Stimulated activated CD4-positive, alpha-beta T cell treated with anti-CD3 and anti-CD28 coated beads, Interleukin-1b, Interleukin-23, amount 100 ng/mL, for 48 hours (primary cell): Measurements from ENCODE around the gene LLCFC1.

Experiments used
- DNase-seq: peaks from one replicate; pipeline ENCODE4 v3.0.0-alpha.2; 2020

LLCFC1 gene

DNA sequence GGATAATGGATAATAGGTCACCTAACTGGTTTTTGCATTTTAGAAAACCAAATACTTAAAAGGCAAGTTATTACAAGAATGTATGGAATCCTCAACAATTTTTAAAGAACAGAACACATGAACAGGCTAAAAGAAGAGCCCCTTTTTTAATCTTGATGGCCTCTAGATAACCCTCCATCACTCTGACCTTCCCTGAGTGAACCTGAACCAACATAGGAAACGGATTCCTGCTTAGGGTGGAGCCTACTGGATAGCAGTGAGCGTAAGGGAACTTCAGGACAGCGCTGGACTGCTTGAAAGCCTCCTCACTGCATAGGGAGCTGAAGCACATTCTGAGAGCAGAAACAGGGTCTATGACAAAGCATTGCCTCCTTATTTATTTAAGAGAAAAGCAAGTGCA, 26.2 kb upstream of the LLCFC1 start:
- no peak for DNase-seq

DNA sequence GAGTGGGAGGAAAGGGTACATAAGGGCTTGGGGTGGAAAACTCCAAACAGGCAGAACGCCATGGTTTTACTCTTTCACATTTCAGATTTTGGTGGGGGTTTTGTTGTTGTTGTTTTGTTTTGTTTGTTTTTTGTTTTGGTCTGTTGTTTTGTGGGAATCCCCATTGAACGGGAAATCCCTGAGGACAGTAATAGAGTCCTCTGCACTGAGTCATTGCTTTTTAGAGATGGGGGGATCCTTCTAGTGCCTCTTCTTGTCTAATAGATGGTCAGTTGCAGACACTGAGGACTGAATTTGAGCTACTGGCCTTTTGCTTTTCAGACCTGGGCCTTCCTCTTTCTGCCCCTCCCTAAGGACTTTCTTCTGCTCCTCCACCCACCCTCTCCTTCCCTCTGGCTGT, 25.7 kb upstream of the LLCFC1 start:
- no peak for DNase-seq

DNA sequence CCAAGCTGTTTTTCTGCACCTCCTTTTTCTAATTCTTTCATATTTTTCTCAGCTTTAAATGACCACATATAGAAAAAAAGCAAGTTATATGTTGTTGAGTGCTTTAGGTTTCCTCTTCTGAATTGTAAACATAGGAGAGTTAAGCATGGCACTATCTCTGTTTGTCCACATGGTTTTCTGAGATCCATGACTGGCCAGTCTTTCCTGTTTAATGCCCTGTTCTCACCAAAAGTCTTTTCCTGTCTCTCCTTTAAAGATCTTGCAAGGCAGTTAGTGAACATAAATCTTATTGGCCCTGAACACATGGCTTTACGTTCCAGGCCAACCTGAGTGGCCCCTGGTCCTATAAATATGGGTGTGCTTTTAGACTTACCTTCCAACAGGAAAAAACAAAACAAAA, 25.2 kb upstream of the LLCFC1 start:
- DNase-seq = no peak

DNA sequence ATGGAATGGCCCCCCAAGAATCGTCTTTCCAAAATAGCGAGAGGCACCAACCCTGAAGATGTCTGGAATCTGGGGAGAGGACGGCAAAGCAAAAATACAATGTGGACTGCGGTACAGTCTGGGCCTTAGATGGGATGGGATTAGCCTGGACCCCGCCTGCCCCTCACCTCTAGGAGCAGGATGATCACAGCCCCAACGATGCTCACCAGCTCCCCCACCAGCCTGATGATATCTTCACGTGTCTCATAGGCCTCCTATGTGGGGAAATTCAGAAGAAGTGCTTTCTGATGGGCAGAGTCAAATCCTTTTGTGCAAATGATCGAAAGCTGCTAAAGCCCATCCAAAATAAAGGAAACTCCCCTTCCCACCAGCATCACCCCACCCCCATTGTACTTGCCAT, 24.0 kb upstream of the LLCFC1 start:
- DNase-seq = no peak

DNA sequence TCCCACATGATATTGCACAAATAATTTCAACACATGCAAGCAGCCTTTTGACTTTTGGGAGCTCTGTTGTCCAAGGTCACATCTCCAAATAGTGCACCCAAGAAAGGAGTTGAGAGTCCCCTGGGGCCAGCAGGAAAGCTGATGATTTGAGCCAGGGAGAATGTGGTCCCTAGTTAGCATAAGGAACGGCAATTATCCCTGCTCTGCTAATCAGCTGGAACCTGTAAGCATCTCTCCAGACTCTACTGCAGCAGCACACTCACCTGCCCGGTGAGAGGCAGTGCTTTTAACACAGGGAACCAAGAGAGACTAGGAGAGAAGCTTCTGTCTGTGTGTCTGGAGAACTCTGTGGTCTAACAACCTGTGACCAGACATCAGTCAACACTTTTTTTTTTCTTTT, 22.8 kb upstream of the LLCFC1 start:
- no peak for DNase-seq

DNA sequence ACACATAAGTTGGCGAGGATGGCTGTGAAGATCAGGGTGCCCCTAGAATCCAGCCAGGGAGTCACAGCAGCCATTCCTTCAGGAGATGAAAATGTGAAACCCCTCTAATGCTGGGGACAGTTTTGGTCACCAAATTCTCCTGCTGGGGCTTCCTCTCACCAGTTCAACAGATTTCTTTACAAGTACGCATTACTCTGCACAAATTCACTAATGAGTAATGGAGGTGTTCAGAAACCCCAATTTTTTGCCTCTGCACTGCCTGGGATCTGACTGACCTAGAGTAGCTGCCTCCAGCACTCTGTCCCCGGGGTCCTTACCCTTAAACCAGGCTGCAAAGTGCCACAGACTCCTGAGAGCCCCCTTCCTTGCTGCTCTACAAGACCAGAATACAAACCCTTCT, 21.8 kb upstream of the LLCFC1 start:
- DNase-seq = no peak

DNA sequence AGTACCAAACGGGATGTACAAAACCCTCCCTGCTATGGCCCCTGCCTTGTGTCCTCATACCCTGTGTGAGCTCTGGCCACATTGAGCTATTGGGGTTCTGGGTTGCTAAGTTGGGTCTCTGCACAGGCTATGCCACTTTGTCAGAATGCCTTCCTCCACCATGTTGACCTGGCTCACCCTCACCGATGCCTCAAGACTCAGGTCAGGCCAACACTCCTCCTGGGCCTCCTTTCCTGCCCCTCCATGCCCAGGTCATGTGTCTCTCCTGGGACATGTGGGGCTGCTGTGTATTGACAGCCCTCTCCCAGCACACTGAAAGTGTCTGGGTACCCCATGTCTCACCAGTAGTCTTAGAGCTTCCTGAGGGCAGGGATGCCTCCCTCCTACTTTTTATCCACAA, 20.4 kb upstream of the LLCFC1 start:
- no peak for DNase-seq

DNA sequence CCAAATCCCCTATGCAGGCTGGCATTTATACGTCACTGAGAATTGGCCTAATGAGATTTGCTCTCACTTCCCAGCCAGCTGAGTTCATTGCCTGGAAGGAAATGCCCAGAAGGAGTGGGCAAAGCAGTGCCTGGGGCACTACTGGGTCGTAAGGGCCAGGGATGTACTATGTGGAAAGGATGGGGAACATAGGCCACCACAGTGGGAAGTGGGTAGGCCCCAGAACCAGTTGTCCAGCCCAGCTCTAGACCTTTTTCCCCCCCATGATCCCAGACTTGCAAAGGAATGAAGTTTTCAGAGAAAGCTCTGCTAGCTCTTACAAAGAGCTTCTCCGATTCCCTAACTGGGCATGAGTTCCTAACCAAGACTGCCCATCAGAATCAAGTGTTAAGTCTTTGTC, 19.6 kb upstream of the LLCFC1 start:
- no peak for DNase-seq

DNA sequence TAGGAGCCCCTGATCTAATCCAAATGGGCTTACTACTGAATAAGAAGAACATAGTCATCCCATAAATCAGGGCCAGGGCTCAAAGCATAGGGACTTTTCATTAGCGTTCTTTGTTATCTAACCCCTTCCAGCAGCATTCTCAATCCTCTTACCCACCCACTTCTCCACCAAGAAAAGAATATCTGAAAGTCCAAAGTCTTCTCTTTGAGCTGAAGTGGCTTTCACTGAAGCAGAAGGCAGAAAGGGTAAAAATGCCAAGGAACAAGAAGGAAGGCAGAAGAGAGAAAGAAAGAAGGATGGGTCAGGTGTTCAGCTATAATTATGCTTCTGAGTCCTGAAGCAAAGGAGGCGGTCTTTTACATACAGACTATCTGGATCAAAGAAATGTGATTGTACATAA, 15.9 kb upstream of the LLCFC1 start:
- DNase-seq = no peak

DNA sequence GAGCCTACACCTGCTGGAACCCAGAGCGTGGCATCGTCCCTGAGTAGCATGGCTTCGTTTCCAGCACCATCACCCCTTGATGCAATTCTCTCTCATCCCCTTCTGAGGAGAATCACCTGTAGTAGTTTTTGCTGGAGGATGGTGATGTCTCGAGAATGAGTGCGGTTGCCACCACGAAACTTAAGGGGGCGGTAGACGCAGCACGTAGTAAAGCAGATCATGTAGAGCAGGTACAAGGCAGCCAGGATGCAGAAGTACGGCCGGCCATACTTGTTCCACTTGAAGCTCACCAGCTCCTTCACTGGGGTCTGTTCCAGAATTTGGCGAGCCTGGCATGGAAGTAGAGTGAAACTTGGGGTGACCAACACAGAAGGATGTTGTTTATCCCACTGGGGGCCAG, 13.9 kb upstream of the LLCFC1 start:
- DNase-seq = no peak

DNA sequence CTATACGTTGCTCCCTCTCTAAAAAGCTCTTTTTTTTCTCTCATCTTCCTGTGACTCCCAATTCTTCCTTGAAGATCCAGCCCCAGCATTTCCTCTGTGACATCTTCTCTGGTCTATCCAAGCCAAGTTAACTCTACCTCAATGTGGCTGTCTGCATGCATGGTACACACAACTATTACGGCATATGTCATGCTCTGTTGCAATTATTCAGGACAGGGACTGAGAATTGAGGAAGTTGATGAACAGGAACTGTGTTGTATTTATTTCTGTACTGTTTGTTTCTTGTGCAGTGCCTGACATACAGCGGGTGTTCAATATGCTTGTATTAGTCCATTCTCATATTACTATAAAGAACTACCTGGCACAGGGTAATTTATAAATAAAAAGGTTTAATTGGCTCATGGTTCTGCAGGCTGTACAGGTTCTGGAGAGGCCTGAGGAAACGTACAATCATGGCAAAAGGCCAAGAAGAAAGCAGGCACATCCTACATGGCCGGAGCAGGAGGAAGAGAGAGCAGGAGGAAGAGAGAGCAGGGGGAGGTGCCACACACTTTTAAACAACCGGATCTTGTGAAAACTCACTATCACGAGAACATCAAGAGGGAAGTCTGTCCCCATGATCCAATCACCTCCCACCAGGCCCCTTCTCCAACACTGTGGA, 12.1 kb upstream of the LLCFC1 start:
- DNase-seq = no peak

DNA sequence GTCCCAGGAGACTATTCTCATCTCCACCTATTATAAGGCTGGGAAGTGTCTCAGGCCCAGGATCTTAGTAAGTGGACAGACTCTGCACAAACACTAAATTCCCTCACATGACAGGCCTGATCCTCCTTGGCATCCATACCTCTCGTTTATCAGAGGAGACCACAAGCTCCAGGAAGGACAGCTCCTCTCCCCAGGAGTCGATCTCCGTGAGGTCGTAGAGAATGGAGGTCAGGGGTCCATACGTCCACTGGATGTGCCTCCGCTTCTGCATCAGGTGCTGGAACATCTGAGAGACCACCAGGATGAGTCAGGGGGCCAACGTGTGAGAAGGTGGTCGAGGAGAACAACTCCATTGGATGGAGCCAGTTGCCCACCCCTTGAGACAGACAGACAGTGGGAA, 11.3 kb upstream of the LLCFC1 start:
- DNase-seq = no peak

DNA sequence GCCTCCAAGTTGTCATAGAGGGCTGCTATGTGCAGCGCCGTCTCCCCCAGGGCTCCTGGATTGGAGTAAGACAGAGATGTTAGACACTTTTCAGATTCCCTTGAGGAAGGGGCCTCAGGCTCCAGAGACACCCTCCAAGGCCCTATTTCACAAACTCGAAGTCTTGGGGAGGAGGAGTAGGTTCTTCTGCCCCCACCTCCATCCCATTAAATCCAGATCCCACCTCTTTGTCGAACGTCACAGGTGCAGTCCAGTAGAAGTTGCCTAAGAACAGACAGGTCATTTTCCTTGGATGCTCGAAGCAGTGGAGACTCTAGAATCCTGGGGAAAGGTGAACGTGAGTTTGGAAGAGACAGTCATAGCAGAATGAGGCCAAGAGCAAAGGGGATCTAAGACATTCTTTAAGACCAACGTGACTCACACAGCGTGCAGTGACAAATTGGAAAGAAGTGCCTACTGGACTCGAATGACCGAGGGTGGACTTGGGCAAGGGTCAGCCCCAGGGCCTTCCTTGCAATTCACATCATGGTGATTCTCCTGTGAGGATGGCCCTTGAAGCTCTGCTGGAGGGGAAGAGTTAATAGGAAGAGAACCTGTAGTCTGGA, 9.1 kb upstream of the LLCFC1 start:
- no peak for DNase-seq

DNA sequence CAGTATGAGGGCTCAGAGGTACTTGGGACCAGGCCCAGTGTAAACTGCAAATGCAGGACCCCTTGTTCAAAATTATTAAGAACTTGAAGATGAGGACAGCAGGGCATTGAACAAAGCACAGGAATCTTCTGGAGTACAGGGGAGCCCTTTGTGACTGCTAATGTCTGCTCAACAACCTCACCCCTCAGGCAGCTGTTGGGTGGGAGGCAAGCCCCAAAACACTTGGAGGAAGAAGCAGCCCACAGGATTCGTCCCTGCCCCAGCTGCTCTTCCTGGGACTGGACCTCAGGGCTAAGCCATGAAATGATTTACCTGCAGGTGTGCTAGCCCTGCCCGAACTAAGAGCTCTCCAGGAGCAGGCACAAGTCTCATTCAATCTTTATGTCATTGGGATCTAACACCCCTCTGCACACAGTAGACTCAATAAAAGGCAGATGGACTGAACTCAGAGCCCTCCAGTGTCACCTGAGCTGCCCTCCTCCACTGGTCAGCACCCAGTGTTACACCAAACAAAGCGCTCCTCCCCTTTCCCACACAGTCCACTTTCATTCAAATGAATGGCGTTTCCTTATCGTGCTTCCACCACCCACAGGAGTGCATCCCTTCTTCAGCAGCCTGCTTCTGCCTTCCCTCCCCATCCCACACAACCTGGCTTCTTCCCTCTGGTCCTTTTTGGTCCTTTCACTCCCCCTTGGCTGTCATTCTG, 6.7 kb upstream of the LLCFC1 start:
- DNase-seq = no peak

DNA sequence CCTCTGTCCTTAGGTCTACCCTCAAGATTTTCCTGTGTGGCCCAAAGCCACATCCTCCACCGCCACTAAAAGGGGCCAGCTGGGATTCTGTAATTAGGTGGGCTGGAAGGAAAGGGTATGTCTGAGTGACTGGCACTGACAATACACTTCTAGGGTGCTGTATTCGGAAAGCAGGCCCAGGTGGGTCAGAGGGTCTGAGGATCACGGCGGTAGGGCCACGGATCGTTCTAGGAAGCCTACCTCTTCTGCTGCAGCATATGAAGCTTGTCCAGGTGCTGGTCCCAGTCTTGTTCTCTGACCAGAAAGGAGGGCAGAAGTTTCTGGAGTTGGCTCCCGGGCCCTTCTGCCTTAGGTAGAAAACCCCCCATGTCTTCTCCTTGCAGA, 6.2 kb upstream of the LLCFC1 start:
- no peak for DNase-seq

DNA sequence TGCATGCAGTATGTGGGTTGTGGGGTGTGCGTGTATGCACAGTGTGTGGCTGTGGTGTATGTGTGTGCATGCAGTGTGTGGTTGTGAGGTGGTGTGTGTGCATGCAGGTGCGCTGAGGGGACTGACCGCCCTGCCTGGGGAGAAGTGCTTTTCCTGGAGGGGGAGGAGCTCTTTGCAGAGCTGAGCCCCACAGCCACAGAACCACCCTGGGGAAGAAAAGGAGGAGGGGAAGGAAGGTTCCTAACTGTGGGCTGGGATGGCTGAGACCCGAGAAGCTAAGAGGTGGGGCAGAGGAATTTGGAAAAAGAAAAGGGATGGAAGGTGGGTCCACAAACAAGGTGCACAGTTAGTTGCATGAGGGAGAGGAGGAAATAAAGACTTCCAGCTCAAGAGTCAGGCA, 5.7 kb upstream of the LLCFC1 start, which contains the start of gene TRPV5:
Gene TRPV5, minus strand, starts transcription at position 123 of the 400 bp plus-strand sequence. CDS start 287 bp downstream, outside the sequence.
- no peak for DNase-seq

DNA sequence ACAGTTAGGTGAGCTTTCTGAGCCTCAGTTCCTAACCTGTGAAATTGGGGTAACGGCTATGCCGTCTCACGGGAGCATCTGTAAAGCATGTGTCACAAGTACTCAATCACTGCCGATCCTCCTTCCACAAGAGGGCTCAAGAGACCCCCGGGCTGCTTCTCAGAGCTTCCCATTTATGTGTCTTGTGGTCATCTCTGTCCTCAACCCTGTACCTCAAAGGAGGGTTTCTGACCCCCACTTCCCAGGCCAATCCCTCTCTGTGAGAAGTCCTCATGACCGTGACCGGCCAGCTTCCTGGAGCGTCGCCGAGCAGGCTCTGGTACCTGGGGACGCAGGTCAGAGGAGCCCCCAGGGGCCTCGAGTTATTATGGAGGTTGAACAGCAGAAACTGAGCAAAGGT, 5.2 kb upstream of the LLCFC1 start:
- DNase-seq = no peak

DNA sequence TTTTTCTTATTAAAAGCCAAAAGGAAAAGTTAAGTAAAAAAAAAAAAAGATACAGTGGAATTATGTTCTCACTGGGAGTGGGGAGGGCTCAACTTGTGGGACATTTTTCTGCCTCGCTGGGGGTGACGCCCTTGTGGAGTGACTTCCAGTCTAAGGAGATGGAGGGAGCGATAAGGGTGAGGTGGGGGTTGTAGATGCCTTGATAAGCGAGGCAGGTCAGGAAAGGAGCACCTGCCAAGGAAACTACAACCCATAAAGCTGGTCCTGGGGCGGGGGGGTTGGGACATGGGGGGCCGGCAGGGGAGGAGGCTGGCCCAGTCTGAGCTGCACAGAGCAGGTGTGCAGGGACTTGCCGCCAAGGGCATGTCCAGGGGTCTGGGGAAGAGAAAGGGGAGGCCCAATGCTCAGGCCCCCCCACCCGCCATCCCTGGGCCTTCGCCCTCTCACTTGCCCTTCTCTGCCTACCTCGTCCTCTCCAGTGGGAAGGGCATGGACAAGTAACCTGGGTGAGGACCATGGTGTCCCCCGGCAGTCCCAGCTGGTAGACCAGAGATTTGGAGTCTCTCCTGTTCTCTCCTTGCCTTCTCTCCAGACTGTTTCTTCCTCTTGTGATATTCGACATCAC, 3.2 kb upstream of the LLCFC1 start:
- DNase-seq = no peak

DNA sequence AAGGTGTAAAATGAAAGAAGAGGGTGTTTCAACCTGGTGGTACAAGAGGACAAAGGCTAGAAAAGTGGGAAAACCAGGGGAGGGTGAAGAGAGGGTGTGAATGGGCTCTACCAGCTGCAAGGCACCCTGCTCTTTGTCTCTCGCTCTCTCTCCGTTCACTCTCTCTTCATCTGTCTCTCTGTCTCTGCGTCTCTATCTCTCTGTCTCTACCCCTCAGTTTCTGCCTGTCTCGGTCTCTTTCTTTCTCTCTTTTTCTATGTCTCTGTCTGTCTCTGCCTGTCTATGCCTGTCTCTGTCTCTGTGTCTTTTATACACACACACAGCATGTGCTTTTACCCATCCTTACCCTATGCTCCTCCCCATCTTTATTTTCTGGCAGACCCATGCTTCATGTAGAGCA, 673 bp upstream of the LLCFC1 start:
- no peak for DNase-seq

DNA sequence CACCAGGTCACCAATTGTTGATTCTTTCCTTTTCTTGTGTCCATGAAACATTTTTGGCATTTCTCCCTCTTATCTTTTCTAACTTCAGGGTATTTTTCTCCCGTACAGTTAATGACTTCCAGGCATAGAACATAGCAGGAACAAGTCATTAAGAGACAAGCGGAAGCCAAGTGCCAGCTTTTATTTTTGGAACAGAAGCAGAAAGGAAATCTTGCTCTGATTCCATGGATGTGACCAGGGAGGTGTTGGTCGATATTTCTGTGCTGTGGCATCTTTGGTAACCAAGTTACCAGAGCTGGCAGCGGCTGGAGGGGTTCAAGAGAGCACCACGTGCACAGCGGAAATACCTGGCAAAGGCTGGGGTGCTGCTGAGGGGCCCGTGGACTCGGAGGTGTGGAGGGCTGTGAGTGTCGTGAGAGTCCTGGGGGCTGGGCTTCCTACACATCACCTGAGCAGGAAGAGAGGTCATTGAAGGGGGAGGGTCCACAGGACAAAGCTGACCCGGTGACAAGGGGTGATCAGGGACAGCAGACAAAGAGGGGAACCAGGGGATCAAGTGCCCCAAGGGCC, 1.8 kb downstream of the LLCFC1 start:
- DNase-seq = no peak

DNA sequence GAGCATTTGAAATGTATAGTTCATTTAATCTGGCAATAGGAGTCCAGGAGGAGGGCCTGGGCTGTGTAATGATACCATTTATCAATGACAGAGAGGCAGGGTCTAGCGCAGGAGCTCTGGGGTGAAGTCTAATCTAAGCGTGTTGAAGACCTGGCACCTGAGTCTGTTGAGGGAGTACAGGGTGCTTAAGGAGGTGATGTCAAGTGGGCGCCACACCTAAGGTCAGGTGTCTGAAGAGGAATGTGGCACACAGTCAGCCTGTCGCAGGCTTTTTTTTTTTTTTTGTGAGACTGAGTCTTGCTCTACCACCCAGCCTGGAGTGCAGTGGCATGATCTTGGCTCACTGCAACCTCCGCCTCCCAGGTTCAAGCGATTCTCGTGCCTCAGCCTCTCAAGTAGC, 2.3 kb downstream of the LLCFC1 start:
- no peak for DNase-seq

DNA sequence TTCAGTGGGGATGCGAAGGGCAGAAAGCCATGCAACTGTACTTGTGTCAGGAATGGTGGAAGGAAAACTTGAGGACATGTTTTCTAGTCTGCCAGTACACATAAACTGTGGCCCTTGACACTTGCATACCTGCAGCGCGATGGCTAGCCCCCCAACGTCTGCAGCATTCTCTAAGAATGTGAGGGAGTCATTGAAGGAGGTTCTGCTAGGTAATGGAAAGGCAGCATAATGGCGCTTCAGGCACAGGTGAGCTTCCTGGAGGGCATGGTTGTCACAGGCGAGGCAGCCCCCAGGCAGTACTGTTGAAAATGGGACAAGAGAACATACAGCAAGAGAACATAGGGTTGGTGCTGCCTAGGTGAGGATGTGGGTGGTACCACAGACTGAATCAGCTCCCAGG, 3.5 kb downstream of the LLCFC1 start:
- DNase-seq = no peak

DNA sequence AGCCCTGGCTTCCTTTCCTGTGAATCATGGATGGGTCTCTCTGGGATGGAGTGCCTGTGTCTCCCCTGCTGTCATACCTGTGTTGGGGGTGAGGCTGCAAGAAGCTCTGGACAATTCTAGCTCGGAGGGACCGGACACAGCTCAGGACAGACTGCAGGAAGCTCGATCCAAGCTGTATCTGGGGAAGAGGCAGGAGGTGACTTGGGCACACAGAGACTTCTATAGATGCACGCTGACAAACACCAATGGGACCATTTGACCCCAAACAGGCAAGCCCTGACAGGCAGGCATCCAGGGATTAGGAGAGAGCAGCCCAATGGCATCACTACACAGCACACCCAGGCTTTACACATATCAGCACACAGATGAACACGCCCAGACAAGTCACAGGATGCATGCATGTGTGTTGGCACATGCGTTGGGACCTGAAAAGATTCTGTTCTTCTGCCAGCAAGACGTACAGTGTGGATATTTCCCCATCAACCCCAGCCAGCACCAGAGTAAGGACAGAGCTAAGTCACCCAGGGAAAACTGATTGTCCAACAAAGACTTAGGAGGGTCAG, 4.5 kb downstream of the LLCFC1 start:
- DNase-seq = no peak
